GM12878 (cell line): ENCODE measurements around the gene SURF2.

ENCODE experiments used
- BACH1 ChIP-seq: fragments of 450-650 bp; IDR thresholded peaks from 2 replicates; pipeline ENCODE4 v1.6.1; 2017; ENCODE audit warnings: mild to moderate bottlenecking, borderline replicate concordance
- FOS ChIP-seq: IDR thresholded peaks from 3 replicates; pipeline ENCODE4 v1.6.1; 2011; ENCODE audit warnings: borderline replicate concordance; ENCODE audit not compliant: insufficient read length; ENCODE audit errors: extremely low read depth
- MTA3 ChIP-seq: IDR thresholded peaks from 2 replicates; pipeline ENCODE4 v1.6.1; 2012; ENCODE audit warnings: low read length, inconsistent platforms, borderline replicate concordance
- POLR2A ChIP-seq: IDR thresholded peaks from 2 replicates; pipeline ENCODE4 v1.6.1; 2011; ENCODE audit warnings: low read depth, mild to moderate bottlenecking, low read length
- RAD21 ChIP-seq: IDR thresholded peaks from 2 replicates; pipeline ENCODE4 v1.6.1; 2011; ENCODE audit warnings: mild to moderate bottlenecking, low read depth, low read length, moderate library complexity; ENCODE audit not compliant: insufficient read depth
- SP1 ChIP-seq: IDR thresholded peaks from one replicate; pipeline ENCODE4 v1.6.1; 2011; ENCODE audit warnings: low read depth, low read length
- ZZZ3 ChIP-seq: IDR thresholded peaks from 2 replicates; pipeline ENCODE4 v1.6.1; 2011; ENCODE audit warnings: low read depth; ENCODE audit not compliant: control insufficient read depth, insufficient read length
- TF ChIP-seq, protein P1 (sequence below): fragments of 450-650 bp; IDR thresholded peaks from 2 replicates; pipeline ENCODE4 v1.6.1; 2017; ENCODE audit warnings: mild to moderate bottlenecking, moderate library complexity

- TF ChIP-seq POLR2A (peak; percentile 41; the same call in 1 of the 2 replicates), SP1 (no peak), FOS (no peak), BACH1 (no peak), ZZZ3 (no peak), MTA3 (no peak), RAD21 (no peak)
- TF ChIP-seq, protein P1, sequence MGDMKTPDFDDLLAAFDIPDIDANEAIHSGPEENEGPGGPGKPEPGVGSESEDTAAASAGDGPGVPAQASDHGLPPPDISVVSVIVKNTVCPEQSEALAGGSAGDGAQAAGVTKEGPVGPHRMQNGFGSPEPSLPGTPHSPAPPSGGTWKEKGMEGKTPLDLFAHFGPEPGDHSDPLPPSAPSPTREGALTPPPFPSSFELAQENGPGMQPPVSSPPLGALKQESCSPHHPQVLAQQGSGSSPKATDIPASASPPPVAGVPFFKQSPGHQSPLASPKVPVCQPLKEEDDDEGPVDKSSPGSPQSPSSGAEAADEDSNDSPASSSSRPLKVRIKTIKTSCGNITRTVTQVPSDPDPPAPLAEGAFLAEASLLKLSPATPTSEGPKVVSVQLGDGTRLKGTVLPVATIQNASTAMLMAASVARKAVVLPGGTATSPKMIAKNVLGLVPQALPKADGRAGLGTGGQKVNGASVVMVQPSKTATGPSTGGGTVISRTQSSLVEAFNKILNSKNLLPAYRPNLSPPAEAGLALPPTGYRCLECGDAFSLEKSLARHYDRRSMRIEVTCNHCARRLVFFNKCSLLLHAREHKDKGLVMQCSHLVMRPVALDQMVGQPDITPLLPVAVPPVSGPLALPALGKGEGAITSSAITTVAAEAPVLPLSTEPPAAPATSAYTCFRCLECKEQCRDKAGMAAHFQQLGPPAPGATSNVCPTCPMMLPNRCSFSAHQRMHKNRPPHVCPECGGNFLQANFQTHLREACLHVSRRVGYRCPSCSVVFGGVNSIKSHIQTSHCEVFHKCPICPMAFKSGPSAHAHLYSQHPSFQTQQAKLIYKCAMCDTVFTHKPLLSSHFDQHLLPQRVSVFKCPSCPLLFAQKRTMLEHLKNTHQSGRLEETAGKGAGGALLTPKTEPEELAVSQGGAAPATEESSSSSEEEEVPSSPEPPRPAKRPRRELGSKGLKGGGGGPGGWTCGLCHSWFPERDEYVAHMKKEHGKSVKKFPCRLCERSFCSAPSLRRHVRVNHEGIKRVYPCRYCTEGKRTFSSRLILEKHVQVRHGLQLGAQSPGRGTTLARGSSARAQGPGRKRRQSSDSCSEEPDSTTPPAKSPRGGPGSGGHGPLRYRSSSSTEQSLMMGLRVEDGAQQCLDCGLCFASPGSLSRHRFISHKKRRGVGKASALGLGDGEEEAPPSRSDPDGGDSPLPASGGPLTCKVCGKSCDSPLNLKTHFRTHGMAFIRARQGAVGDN = no peak
Measured at GRCh38 chr9:133397895-133398294, 41.5 kb downstream of the SURF2 start.
